ENCODE results near the gene RAB3IP.
"Not testable (repeated sequence)": the region's sequence is repeated elsewhere in the genome, so short reads cannot be mapped to it uniquely, and the experiment has no call there.

Gene RAB3IP

DNA sequence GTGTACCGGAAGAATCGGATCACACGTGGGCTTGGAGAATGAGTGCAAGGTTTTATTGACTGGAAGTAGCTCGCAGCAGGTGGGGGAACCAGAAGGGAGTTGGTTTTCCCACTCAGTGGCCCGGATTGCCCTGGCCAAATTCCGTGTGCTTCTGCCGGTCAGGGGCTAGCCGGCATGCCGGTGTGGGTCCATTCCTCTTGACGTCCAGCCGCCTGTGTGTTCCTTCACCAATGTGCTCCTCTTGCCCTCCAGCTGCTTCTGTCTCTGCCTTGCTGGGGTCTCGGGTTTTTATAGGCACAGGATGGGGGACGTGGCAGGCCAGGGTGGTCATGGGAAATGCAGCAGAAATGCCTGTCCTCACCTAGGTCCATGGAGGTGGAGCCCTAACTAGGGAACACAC lies 97.4 kb downstream of the RAB3IP start:
- no peak for DNase-seq

DNA sequence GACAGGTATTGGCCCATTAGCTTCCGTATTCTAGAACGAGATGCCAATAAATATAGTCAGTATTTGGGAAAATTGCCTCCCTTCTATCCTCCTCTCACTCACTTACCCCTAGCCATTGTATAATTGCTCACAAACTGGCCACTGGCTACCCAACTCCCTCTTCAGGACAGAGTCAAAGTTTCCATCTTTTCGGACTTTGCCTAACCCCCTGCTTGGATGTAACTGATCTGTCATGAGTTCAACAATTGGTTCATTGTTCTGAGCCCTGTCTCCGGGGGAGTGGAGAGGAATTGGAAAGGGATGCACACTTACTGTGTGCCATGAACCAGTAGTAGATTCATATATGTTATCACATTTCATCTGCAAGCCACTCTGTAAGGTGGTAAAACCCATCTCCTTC lies 98.5 kb downstream of the RAB3IP start:
- DNase-seq: peak; percentile 45 to 70

GRCh38 chr12:69837657-69838415 lies 99.2 kb downstream of the RAB3IP start:
- DNase-seq: no peak

GRCh38 chr12:69840727-69841126 lies 102.1 kb downstream of the RAB3IP start:
- DNase-seq: peak in 1 of 2 experiments; percentile 13

DNA sequence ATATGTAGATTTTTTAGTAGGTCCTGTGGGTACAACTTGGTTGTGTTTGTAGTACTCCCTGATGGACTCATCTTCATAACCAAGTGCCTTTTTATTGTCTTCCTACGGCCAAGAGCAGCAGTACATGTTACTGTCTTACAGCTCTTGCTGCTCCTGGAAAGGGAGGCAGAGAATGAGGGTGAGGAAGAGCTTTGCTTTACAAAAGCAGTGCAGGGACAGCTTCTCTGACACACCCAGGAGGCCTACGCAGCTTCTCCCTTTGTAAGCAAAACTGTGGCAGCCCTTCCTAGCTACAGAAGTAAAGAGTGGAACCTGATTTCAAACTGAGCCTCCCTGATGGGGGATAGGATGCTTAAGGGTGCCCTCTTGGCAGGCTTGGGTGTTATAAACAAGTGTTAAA lies 104.9 kb downstream of the RAB3IP start:
- DNase-seq: no peak

DNA sequence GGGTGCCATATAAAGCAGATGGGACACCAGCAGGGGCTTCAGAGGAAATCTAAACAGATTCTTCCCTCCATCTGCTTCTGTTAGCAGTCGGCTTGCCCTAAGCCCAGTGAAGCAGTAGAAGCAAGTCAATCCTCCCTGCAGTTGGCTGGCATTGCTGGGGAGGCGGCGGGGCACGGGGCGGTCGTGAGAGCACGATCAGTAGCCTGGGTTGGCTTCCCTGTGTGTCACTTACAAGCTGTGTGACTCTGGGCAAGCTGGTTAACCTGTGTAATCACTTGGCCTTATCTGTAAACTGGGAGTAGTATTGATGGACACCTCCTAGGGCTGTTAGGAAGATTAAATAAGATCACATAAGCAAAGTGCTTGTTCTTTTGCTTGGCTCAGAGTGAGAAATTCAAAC lies 105.8 kb downstream of the RAB3IP start:
- no peak for DNase-seq

DNA sequence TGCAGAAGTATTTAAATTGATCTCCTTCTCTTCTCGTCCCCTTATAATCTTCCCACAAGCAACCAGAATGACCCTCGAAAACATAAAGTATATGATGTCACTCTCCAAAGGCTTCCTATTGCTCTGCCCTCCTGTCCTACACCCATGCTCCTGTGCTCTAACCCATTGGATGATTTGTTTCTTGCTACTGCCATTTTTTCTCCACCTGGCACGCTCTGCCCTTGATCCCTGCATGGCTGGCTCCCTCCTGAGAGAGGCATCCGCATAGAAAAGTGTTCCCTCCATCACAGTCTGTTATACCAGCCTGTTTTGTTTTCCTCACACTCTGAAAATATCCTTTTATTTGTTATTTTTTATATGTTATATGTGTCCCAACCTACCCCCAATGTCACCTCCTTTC lies 106.2 kb downstream of the RAB3IP start:
- DNase-seq: no peak

- no peak for DNase-seq
Observed at GRCh38 chr12:69846976-69847375, 108.3 kb downstream of the RAB3IP start.

DNA sequence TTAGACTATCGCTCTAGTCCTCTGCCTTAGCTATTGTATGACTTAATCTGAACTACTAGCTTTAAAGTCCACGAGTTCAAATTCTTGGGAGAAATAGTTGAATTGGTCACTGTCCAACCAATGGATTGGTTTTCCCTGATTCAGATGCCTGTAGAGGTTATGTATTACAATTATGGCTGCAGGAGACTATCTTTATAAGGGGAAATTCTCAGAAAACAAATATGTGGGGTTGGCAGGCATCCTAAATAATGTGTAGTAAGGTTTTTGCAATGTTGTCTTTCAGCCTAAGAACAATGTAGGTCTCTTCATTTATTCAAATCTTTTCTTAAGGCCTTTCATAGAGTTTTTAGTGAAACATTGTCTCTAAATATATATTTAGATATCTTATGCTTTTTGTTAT lies 113.3 kb downstream of the RAB3IP start:
- no peak for DNase-seq

DNA sequence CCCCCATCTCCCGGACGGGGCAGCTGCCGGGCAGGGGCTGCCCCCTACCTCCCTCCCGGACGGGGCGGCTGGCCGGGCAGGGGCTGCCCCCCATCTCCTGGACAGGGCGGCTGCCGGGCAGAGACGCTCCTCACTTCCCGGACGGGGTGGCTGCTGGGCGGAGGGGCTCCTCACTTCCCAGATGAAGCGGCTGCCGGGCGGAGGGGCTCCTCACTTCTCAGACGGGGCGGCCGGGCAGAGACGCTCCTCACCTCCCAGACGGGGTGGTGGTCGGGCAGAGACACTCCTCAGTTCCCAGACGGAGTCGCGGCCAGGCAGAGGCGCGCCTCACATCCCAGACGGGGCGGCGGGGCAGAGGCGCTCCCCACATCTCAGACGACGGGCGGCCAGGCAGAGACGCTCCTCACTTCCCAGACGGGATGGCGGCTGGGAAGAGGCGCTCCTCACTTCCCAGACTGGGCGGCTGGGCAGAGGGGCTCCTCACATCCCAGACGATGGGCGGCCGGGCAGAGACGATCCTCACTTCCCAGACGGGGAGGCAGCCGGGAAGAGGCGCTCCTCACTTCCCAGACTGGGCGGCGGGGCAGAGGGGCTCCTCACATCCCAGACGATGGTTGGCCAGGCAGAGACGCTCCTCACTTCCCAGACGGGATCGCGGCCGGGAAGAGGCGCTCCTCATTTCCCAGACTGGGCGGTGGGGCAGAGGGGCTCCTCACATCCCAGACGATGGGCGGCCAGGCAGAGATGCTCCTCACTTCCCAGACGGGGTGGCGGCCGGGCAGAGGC lies 114.7 kb downstream of the RAB3IP start:
- DNase-seq: not testable (repeated sequence)

DNA sequence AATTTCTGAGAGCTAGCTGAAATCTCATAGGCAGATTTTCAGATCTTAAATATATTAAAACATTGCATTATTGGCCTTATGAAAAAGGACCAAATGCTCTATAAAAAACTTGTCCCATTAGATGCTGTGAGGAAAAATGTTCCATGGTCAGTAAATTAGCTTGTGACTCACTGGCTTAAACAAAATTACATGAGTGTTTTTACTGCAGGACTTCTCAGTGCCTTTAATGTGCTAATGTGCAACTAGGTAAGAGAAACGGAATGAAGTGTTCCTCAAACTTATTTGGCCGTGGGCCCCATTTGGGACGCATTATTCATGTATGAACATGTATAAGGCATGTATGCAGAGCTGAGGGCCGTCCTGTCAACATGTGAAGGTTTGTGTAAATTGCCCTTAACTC lies 128.0 kb downstream of the RAB3IP start:
- no peak for DNase-seq

DNA sequence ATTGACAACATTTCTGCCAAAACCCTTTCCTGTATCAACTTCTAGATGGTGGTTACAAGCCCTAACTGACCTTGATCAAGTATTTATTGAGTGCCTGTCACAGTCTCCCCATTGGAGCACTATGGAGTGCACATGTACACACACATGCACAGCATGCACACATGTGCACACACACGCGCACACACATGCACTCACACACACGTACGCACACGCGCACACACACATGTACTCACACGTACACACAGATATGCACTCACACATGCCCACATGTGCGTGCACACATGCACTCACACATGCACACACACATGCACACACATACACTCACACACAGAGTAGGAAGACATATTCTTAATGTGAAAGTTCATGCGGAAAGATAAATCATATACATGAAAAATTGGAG lies 130.0 kb downstream of the RAB3IP start:
- no peak for DNase-seq

DNA sequence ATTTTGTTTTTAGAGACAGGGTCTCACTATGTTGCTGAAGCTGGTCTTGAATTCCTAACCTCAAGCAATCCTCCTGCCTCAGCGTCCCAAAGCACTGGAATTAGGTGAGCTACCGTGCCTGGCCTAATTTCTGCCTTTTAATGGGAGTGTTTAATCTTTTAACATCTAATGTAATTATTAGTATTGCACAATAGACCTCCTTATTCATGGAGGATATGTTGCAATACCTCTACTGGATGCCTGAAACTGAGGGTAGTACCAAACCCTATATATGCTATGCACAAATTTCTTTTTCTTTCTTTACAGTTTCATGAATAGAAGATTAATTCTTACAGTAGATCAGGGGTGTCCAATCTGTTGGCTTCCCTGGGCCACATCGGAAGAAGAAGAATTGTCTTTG lies 134.1 kb downstream of the RAB3IP start:
- DNase-seq: no peak

Data from NCI-H526 (cell line).